Measurements from ENCODE around the gene DTNB. TPM values are rescaled to one million over a fixed set of nuclear protein-coding genes. Genes with fewer than 3 reads are reported as not detected.
"Not testable (repeated sequence)": the region's sequence is repeated elsewhere in the genome, so short reads cannot be mapped to it uniquely, and the experiment has no call there.

Gene DTNB
- total RNA-seq, 2 donors from 2014 or later = 11.1 to 11.6 TPM

DNA sequence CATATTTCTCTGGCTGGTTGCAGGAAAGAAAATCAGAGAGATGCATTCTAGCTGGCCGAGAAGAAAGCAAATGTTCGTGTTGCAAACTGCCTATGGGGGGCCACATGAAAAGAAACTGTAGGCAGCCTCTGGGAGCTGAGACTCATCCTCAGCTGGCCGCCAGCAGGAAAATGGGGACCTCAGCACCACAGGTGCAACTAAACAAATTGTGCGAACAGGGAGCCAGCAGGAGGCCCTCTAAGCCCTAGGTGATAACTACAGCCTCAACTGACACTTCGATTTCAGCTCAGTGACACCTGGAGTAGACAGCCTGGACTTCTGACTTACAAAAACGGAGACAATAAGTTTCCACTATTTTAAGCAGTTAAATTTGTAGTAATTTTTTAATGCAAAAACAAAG, 107.3 kb downstream of the DTNB start:
- intact Hi-C loops (cut with DNase I) = no loop called here
- DNase-seq (ENCODE audit: low spot score) = no peak

DNA sequence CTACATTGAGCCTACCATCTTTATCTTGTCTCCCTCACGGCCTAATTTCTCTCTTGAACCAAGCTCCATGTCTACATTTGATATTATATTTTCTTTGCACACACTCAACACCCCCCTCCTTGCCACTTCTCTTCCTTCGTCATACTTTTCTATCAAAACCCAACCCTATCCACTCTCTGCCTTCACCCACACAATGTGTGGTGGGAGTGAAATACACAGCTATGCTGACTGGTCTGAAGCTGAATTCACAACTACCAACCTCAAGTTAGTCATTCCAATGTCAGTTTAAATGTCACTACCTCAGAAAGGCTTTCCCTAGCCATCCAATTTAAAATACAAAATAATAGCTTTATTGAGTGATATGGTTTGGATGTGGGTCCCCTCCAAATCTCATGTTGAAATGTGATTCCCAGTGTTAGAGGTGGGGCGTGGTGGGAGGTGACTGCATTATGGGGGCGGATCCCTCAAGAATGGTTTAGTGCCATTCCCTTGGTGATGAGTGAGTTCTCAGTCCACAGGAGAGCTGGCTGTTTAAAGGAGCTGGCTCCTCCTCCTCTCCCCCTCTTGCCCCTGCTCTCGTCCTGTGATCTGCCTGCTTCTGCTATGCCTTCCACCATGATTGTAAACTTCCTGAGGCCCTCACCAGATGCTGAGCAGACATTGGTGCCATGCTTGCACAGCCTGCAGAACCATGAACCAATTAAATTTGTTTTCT, 112.1 kb downstream of the DTNB start:
- no peak for DNase-seq (ENCODE audit: low spot score)
- intact Hi-C loops (cut with DNase I) = no loop called here

DNA sequence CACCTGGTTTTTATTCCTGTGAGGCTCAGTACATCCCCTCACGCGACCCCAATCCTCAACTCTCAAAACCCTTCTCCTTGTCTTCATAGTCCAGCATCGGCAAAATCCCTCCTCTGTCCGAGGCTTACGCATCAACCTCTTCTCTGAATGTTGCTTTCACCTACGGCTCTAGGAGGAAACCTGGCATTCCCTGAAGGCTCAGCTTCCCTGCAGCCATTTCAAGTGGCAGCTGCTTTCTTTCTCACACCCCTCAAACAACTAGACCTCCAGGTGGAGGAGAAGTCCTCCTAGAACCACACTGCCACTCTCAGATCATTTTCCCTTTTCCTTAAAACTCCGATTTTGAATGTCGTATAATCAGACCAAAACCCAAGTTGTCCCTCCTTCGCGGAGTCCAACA, 114.2 kb downstream of the DTNB start:
- DNase-seq (ENCODE audit: low spot score) = no peak
- intact Hi-C loops (cut with DNase I) = no loop called here

DNA sequence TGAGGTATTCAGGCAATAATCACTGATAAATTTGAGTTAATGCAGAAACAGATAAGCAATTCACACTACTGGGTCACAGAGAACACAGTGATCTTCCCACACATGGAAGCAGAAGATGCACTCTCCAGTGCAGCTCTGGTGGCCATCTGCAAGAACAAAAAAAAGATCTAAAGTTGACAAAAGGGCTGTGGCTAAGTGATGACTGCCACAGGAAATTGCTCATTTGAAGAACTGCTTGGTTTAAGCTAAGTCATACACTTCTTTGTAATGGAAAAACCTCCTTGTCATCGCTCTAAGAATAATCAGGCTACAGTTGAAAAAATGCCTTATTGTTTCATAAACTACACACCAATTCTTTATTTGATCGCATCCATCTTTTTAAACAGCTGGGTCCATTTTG, 115.1 kb downstream of the DTNB start:
- intact Hi-C loops (cut with DNase I) = no loop called here
- no peak for DNase-seq (ENCODE audit: low spot score)

DNA sequence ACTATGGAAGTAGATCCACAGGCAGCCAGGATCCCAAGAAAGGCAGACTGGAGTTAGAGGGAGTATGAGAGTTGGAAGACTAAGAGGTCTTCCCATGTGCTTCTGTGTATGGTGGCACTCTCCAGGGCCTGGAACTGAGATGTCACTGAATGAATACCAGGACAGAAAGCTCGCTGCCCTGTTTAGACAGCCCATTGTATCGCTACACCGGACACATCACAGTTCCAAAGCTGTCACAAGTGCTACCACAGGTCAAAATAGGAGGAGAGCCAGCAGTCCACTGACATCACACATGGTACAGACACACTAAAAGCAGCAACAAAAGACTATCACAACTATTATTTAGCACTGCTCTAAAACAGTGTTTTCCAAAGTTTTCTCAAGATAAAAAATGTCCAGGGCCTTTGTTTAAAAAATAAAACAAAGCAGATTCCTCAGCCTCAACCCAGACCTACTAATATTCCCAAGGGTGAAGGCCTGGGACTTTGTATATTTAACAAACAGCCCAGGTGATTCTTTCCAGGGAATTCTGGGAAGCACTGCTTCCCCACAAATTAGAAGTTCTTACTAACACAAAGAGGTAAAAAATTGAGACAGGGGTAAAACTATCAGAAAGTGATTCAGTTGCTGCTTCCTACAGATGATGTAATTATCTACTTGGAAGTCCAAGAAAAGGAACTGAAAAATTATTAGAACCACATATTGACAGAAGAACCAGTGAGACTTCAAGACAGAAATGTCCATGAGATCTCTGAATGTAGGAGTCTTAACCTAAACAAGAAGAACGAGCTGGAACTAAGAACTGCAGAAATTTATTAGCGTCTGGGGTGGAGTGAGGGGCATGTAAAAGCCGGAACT, 116.0 kb downstream of the DTNB start:
- intact Hi-C loops (cut with DNase I) = no loop called here
- DNase-seq (ENCODE audit: low spot score) = no peak

DNA sequence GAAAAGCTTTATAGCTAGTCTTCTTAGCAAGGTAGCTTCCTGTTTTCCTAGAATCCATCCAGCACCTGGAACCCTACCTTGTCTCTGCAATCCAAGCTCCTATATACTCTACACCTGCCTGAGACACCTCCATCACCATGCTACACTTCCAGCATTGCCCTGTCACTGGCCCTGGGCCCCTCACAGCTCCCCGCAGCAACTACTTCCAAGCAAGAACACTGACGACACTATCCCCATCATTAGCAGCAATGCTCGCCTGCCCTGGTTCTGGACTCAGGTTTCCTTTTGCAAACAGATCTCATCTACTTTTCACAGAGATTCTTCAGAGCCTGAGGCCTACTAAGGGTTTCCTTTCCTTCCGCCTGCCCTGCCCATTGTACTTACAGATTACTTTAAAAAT, 121.1 kb downstream of the DTNB start:
- DNase-seq (ENCODE audit: low spot score) = no peak
- intact Hi-C loops (cut with DNase I) = no loop called here

DNA sequence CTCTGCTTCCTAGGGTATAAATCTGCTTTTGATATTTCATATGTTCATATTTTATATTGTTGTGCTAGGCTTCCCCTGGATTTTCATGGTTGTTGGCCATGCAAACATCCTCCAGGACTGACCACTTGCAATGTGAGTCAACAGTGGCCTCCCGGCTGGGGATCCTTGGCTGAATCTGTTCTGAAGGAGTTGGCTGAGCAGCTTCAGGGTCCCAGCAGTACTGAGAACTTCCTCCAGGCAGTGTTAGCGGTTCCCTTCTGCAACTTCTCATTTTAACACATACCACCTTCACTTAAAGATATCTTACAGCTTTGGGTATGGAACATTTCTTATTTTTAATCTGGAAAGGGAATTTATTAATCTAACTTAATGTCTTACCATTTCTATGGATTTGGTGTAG, 122.1 kb downstream of the DTNB start:
- no peak for DNase-seq (ENCODE audit: low spot score)
- intact Hi-C loops (cut with DNase I) = no loop called here

DNA sequence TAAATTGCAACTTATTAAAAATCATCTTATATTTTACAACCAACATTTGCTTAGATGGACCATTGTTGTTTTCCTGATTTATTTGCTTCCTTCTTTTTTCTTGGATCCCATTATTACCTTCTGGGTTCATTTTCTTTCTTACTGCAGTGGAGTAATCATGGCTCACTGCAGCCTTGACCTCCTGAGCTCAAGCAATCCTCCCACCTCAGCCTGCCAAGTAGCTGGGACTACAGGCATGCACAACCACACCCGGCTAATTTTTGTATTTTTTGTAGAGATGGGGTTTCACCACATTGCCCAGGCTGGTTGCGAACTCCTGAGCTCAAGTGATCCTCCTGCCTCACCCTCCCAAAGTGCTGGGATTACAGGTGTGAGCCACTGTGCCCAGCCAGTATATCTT, 123.8 kb downstream of the DTNB start:
- DNase-seq (ENCODE audit: low spot score); intact Hi-C loops (cut with DNase I): not testable (repeated sequence)

DNA sequence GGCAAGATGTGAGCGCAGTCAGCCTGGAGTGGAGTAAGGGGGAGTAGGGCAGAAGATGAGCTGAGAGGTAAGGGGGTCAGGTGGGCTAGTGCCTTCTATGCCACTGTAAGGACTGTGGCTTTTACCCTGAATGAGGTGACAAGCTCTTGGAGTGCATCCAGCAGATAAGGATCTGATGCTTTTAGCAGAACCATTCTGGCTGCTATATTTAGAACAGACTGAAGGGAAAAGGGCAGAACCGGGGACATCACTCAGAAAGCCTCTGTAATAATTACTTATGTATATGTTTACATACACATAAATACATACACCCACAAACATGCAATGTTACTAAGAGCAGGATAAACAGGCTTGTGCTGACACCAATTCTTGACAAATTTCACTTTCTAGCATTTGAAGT, 124.8 kb downstream of the DTNB start:
- DNase-seq (ENCODE audit: low spot score) = no peak
- intact Hi-C loops (cut with DNase I) = no loop called here

DNA sequence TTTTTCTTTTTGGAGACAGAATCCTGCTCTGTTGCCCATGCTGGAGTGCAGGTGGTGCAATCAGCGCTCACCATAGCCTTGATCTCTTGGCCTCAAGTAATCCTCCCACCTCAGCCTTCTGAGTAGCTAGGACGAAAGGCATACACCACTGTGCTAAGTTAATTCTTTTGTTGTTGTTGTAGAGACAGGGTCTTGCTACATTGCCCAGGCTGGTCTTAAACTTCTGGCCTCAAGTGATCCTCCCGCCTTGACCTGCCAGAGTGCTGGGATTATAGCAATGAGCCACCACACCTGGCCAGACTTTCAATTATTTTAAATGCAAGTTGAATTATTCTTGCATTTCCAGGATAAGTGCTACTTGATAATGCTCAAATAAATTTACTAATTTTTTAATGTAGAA, 126.5 kb downstream of the DTNB start:
- DNase-seq (ENCODE audit: low spot score) = no peak
- intact Hi-C loops (cut with DNase I) = no loop called here

DNA sequence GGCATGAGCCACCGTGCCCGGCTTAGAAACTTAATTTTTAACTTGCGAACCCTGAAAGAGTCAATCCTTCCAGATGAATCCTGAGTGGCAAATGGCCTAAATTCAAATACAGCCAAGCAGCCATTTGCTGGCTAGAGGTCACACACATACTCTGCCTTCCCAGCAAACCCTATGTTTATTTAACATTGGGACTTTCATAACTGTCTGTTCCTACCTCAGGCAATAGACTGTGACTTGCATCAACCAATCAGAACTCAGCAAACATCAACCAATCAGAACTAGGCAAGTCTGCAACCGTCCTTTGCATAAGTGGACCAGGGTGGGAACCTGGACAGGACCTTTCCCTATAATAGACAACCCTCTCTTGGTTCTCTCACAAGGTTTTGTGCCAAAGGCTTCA, 127.5 kb downstream of the DTNB start:
- DNase-seq (ENCODE audit: low spot score) = no peak
- intact Hi-C loops (cut with DNase I) = no loop called here

DNA sequence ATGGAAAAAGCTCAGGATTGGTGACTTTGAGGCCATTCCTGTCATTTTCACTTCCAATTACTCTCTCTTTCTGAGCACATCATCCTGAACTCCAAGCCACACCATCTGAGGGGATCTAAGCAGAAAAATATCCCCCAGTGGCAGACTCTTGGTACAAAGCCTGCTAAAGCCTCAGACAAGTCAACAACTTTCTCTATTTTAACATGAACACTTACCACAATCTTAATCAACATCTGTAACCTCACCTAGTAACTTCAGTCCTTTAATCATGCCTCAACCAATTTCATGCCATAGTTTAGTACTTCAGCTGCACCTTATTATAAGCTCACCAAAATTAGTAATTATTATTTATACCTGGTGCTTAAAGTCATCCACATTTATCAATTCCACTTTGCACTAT, 128.9 kb downstream of the DTNB start:
- intact Hi-C loops (cut with DNase I) = no loop called here
- no peak for DNase-seq (ENCODE audit: low spot score)

DNA sequence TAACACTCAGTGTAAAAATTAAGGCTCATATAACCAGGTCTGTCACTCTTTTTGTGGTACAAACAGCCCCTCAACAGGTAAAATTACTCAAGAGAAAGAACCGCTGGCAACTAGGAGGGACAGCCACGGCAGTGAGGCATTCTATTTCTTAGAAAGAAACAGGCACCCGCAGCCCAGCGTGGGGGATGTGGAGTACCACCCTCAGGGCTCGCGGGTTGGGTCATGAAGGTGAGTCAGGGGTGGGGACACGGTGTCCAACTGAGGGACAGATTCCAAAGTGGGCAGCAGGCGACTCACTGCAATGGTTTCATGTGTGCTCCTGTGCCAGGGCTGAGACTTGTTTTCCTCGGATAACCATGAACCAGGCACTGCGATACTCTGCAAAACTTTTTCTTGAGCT, 129.4 kb downstream of the DTNB start:
- intact Hi-C loops (cut with DNase I) = no loop called here
- DNase-seq (ENCODE audit: low spot score) = no peak

DNA sequence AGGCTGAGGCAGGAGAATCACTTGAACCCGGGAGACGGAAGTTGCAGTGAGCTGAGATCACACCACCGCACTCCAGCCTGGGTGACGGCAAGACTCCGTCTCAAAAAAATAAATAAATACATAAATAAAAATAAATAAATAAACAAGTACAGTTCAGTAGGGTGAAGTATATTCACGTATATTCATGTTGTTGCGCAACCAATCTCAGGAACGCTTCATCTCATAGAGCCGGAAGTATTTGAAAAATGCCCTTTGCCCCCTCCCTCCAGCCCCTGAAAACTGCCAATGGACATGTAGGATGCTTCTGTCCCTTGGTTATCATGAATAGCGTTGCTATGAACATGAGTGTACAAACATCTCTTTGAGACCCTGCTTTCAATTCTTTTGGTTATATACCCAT, 132.0 kb downstream of the DTNB start:
- intact Hi-C loops (cut with DNase I) = no loop called here
- no peak for DNase-seq (ENCODE audit: low spot score)

DNA sequence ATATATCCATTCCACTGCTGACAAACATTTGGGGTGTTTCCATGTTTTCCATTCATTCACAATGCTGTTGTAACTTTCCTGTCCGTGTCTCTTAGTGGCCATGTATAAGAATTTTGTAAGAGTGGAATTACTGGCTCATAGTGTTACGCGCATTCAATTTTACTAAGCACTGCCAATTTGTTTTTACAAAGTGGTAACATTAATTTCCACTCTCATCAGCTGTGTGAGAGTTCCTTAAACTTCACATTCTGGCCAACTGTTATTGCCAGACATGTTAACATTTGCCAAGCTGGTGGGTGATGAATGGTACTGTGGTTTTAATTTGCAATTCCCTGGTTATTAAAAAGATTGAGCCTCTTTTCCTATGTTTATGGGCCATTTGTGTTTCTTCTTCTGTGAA, 134.2 kb downstream of the DTNB start:
- DNase-seq (ENCODE audit: low spot score) = no peak
- intact Hi-C loops (cut with DNase I) = no loop called here

DNA sequence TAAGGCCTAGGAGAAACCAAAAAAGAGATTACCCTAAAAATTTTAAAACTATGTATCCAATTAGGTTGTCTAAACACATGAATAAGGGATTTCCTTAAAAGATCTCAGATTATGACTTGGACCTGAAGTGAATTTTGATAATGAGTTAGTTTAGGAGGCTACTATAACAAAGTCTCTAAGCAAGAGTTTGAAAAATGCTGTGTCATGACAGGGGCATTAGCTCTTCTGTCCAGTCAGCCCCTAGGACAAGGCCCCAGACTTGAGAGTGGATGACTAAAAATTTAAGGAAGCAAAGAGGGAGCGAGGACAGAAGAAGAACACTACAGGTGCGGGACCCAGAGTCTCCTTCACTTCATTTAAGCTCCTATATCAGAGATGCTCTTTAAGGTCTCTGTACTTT, 135.9 kb downstream of the DTNB start:
- intact Hi-C loops (cut with DNase I) = no loop called here

DNA sequence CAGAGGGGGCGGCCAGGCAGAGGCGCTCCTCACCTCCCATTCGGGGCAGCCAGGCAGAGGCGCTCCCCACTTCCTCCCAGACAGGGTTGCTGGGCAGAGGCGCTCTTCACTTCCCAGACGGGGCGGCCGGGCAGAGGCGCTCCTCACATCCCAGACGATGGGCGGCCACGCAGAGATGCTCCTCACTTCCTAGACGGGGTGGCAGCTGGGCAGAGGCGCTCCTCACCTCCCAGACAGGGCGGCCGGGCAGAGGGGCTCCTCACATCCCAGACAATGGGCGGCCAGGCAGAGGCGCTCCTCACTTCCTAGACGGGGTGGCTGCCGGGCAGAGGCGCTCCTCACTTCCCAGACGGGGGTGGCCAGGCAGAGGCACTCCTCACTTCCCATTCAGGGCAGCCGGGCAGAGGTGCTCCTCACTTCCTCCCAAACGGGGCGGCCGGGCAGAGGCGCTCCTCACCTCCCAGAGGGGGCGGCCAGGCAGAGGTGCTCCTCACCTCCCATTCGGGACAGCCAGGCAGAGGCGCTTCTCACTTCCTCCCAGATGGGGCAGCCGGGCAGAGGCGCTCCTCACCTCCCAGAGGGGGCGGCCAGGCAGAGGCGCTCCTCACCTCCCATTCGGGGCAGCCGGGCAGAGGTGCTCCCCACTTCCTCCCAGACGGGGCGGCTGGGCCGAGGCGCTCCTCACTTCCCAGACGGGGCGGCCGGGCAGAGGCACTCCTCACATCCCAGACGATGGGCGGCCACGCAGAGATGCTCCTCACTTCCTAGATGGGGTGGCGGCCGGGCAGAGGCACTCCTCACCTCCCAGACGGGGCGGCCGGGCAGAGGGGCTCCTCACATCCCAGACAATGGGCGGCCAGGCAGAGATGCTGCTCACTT, 137.7 kb downstream of the DTNB start:
- DNase-seq (ENCODE audit: low spot score); intact Hi-C loops (cut with DNase I): not testable (repeated sequence)

More for the DNA sequence above, 135.9 kb downstream of the DTNB start:
- DNase-seq (ENCODE audit: low spot score) = no peak

DNA sequence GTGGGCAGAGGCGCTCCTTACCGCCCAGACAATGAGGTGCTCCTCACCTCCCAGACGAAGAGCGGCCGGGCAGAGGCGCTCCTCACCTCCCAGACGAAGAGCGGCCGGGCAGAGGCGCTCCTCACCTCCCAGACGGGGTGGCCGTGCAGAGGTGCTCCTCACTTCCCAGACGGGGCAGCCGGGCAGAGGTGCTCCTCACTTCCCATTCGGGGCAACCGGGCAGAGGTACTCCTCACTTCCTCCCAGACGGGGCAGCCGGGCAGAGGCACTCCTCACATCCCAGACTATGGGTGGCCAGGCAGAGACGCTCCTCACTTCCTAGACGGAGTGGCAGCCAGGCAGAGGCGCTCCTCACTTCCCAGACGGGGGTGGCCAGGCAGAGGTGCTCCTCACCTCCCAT, 138.4 kb downstream of the DTNB start:
- intact Hi-C loops (cut with DNase I); DNase-seq (ENCODE audit: low spot score): not testable (repeated sequence)

DNA sequence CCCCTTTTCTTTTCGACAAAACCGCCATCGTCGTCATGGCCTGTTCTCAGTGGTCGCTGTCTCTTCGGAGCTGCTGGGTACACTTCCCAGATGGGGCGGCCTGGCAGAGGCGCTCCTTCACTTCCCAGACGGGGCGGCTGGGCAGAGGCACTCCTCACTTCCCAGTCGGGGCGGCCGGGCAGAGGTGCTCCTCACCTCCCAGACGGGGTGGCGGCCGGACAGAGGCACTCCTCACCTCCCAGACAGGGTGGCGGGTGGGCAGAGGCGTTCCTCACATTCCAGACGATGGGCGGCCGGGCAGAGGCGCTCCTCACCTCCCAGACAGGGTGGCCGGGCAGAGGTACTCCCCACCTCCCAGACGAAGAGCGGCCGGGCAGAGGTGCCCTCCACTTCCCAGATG, 138.9 kb downstream of the DTNB start:
- intact Hi-C loops (cut with DNase I) = no loop called here

DNA sequence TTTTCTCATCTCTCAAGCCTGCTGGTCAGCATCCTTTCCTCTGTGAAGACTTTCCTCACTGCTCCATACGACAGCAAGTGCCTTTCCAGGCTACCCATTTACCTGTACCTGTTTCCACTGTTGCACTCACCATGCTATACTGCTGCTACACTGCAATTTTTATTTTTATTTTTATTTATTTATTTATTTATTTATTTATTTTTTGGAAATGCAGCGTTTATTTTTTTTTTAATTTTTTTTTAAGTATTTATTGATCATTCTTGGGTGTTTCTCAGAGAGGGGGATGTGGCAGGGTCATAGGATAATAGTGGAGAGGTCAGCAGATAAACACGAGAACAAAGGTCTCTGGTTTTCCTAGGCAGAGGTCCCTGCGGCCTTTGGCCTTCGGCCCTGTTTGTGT, 139.6 kb downstream of the DTNB start:
- intact Hi-C loops (cut with DNase I); DNase-seq (ENCODE audit: low spot score): not testable (repeated sequence)

More for the DNA sequence above, 138.9 kb downstream of the DTNB start:
- no peak for DNase-seq (ENCODE audit: low spot score)

Measured in posterior vena cava (tissue), 2 donors.